Loucy (cell line): ENCODE results near the gene GRM7.

ENCODE experiments used
- EZH2phosphoT487 ChIP-seq: fragments of 200-600 bp; IDR thresholded peaks from 2 replicates; pipeline ENCODE4 v1.6.1; 2018; ENCODE audit warnings: antibody characterized with exemption, mild to moderate bottlenecking, moderate library complexity, borderline replicate concordance
- TF ChIP-seq, protein P1 (sequence below): fragments of 200-600 bp; sonication (generic); conservative IDR thresholded peaks from 2 replicates; pipeline ENCODE4 v1.5.1; 2014; ENCODE audit warnings: mild to moderate bottlenecking, antibody characterized with exemption, low read length

DNA sequence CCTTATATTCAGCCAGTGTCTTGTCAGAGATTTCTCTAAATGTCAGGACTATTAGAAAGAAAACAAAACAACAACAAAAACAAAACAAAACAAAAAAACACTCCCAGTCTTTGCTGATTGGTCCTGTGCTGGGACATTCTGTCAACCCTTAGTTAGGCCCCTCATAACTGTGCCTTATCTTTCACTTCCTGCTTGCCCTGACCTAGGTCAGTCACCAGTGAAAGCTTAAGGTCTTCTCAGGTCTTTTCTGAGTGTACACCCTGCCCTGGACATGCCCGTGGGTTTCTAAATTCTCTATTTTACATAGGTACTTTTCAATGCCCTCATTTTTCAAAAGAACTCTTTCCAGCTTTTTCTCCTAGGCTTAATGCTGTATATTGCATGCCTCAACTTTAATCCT is 454.1 kb downstream of the GRM7 start:
- TF ChIP-seq, protein P1, sequence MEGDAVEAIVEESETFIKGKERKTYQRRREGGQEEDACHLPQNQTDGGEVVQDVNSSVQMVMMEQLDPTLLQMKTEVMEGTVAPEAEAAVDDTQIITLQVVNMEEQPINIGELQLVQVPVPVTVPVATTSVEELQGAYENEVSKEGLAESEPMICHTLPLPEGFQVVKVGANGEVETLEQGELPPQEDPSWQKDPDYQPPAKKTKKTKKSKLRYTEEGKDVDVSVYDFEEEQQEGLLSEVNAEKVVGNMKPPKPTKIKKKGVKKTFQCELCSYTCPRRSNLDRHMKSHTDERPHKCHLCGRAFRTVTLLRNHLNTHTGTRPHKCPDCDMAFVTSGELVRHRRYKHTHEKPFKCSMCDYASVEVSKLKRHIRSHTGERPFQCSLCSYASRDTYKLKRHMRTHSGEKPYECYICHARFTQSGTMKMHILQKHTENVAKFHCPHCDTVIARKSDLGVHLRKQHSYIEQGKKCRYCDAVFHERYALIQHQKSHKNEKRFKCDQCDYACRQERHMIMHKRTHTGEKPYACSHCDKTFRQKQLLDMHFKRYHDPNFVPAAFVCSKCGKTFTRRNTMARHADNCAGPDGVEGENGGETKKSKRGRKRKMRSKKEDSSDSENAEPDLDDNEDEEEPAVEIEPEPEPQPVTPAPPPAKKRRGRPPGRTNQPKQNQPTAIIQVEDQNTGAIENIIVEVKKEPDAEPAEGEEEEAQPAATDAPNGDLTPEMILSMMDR = no peak
- no peak for TF ChIP-seq EZH2phosphoT487
